Measurements from ENCODE around the gene CCND3. TPM values are rescaled to one million over a fixed set of nuclear protein-coding genes. Genes with fewer than 3 reads are reported as not detected.
A peak's percentile ranks its signal among the peaks of the same experiment; 100 is the strongest.
"Not testable (repeated sequence)": the region's sequence is repeated elsewhere in the genome, so short reads cannot be mapped to it uniquely, and the experiment has no call there.

Gene CCND3
- total RNA-seq, 1 experiment from 2014 or later = 26.6 TPM

DNA sequence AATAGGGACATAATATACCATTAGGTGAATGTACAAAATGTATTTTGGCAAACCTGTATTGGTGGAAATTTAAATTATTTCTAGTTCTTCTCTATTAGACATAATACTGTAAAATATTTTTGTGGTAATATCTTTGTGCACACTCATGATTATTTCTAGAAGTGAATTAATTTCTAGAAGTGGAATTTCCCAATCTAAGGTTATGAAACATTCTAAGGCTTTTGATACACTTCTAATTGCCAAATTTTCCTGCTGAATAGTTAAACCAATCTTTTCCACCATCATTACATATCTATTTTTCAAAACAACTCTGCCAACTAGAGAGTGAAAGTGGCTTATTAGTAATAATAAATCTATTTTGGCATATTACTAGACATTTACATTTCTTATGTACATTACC, 1.8 kb upstream of the CCND3 start:
- ChIA-PET POLR2A (no interaction called here), CTCF (interaction anchor here (1.5 to 1.8 kb wide), 2 partner anchors 8 to 23 kb away, joined by 4 to 7 read pairs; partner anchors contain the start of genes BYSL and MED20), RAD21 (ENCODE audit: low non-redundant PET in 1 of 2, low total read pairs in 2 of 2, uncharacterized antibody in 2 of 2, unreplicated experiment in 2 of 2) (no interaction called here)
- H3K9ac ChIP-seq (ENCODE audit: low read length) = no peak overlapping the region
- no peak overlapping the region for H3K27ac ChIP-seq (ENCODE audit: low read depth, low read length)
- no peaks in the 10 kb centered on the region for H3K27me3 ChIP-seq (ENCODE audit: insufficient read depth, low read length)
- H3K4me2 ChIP-seq (ENCODE audit: low read length) = no peak overlapping the region
- DNase-seq (ENCODE audit: low read depth, low spot score) (no peak), ATAC-seq (no peak)
- H3K9me3 ChIP-seq (ENCODE audit: control insufficient read depth in 1 of 2, insufficient read depth in 1 of 2, low read depth in 1 of 2, low read length in 2 of 2) = no peaks in the 10 kb centered on the region
- H3K9me2 ChIP-seq (ENCODE audit: insufficient read depth) = no peaks in the 10 kb centered on the region
- H3K36me3 ChIP-seq (ENCODE audit: control insufficient read depth in 1 of 2, insufficient read depth in 2 of 2, low read length in 2 of 2) = no peaks in the 10 kb centered on the region
- no peaks in the 10 kb centered on the region; the same call in 1 of the 2 replicates for H3K79me2 ChIP-seq (ENCODE audit: insufficient read depth, low read length)
- BruUV-seq (replicated peaks) = no TSS peak
- no peak overlapping the region for H3K4me3 ChIP-seq (replicated peaks in 1 of 2; ENCODE audit: low read depth in 1 of 2, low read length in 2 of 2)
- no peak overlapping the region for H2AFZ ChIP-seq (ENCODE audit: low read depth, low read length, poor library complexity, severe bottlenecking)
- no peaks in the 10 kb centered on the region for H4K20me1 ChIP-seq (ENCODE audit: insufficient read depth)
- intact Hi-C loops (cut with micrococcal nuclease) = loop anchor here (5.0 kb wide), 1 partner anchor 99 kb away; no protein-coding TSS in a partner anchor
- TF ChIP-seq JUND (IDR thresholded peaks at IDR 0.05) (no peak), SRF (IDR thresholded peaks at IDR 0.05; ENCODE audit: low read depth) (no peak), YY1 (IDR thresholded peaks at IDR 0.05; ENCODE audit: extremely low read depth, insufficient replicate concordance, low read depth, low read length) (no peak), EGR1 (IDR thresholded peaks at IDR 0.05; ENCODE audit: low read depth) (no peak), CEBPB (IDR thresholded peaks at IDR 0.05; ENCODE audit: low read depth) (no peak), CBX3 (IDR thresholded peaks at IDR 0.05; ENCODE audit: low read depth) (no peak), ELF1 (IDR thresholded peaks at IDR 0.05; ENCODE audit: borderline replicate concordance, low read depth) (no peak), FOSL1 (IDR thresholded peaks at IDR 0.05; ENCODE audit: low read depth) (no peak)
- TF ChIP-seq, protein P1, sequence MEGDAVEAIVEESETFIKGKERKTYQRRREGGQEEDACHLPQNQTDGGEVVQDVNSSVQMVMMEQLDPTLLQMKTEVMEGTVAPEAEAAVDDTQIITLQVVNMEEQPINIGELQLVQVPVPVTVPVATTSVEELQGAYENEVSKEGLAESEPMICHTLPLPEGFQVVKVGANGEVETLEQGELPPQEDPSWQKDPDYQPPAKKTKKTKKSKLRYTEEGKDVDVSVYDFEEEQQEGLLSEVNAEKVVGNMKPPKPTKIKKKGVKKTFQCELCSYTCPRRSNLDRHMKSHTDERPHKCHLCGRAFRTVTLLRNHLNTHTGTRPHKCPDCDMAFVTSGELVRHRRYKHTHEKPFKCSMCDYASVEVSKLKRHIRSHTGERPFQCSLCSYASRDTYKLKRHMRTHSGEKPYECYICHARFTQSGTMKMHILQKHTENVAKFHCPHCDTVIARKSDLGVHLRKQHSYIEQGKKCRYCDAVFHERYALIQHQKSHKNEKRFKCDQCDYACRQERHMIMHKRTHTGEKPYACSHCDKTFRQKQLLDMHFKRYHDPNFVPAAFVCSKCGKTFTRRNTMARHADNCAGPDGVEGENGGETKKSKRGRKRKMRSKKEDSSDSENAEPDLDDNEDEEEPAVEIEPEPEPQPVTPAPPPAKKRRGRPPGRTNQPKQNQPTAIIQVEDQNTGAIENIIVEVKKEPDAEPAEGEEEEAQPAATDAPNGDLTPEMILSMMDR (IDR thresholded peaks at IDR 0.05 in 2 of 3, conservative IDR thresholded peaks at IDR 0.05 in 1 of 3; ENCODE audit: borderline replicate concordance in 1 of 3, insufficient read depth in 1 of 3, low read depth in 2 of 3, low read length in 2 of 3) = no peak
- TF ChIP-seq, protein P2, sequence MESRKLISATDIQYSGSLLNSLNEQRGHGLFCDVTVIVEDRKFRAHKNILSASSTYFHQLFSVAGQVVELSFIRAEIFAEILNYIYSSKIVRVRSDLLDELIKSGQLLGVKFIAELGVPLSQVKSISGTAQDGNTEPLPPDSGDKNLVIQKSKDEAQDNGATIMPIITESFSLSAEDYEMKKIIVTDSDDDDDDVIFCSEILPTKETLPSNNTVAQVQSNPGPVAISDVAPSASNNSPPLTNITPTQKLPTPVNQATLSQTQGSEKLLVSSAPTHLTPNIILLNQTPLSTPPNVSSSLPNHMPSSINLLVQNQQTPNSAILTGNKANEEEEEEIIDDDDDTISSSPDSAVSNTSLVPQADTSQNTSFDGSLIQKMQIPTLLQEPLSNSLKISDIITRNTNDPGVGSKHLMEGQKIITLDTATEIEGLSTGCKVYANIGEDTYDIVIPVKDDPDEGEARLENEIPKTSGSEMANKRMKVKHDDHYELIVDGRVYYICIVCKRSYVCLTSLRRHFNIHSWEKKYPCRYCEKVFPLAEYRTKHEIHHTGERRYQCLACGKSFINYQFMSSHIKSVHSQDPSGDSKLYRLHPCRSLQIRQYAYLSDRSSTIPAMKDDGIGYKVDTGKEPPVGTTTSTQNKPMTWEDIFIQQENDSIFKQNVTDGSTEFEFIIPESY (IDR thresholded peaks at IDR 0.05; ENCODE audit: extremely low read depth, insufficient replicate concordance, low read length) = no peak
- TF ChIP-seq, protein P3, sequence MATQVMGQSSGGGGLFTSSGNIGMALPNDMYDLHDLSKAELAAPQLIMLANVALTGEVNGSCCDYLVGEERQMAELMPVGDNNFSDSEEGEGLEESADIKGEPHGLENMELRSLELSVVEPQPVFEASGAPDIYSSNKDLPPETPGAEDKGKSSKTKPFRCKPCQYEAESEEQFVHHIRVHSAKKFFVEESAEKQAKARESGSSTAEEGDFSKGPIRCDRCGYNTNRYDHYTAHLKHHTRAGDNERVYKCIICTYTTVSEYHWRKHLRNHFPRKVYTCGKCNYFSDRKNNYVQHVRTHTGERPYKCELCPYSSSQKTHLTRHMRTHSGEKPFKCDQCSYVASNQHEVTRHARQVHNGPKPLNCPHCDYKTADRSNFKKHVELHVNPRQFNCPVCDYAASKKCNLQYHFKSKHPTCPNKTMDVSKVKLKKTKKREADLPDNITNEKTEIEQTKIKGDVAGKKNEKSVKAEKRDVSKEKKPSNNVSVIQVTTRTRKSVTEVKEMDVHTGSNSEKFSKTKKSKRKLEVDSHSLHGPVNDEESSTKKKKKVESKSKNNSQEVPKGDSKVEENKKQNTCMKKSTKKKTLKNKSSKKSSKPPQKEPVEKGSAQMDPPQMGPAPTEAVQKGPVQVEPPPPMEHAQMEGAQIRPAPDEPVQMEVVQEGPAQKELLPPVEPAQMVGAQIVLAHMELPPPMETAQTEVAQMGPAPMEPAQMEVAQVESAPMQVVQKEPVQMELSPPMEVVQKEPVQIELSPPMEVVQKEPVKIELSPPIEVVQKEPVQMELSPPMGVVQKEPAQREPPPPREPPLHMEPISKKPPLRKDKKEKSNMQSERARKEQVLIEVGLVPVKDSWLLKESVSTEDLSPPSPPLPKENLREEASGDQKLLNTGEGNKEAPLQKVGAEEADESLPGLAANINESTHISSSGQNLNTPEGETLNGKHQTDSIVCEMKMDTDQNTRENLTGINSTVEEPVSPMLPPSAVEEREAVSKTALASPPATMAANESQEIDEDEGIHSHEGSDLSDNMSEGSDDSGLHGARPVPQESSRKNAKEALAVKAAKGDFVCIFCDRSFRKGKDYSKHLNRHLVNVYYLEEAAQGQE (IDR thresholded peaks at IDR 0.05; ENCODE audit: low read depth) = no peak
- H3K4me1 ChIP-seq (ENCODE audit: control insufficient read depth in 1 of 2, insufficient read depth in 2 of 2, low read length in 2 of 2) = peaks cover 12 to 31% of the 10 kb centered on the region in 2 experiments; a peak in 3 of 4 replicates

DNA sequence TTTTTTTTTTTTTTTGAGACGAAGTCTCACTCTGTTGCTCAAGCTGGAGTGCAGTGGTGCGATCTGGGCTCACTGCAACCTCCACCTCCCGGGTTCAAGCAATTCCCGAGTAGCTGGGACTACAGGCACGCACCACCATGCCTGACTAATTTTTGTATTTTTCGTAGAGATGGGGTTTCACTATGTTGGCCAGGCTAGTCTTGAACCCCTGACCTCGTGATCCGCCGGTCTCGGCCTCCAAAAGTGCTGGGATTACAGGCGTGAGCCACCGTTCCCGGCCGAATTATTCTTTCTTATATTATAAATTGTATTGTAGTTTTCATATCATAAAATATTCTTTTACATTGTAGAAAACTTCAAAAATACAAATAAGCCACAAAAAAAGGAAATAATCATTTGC, 1.3 kb upstream of the CCND3 start:
- H3K79me2 ChIP-seq (ENCODE audit: insufficient read depth, low read length); H3K27me3 ChIP-seq (ENCODE audit: insufficient read depth, low read length); H3K4me3 ChIP-seq (replicated peaks in 1 of 2; ENCODE audit: low read depth in 1 of 2, low read length in 2 of 2); DNase-seq (ENCODE audit: low read depth, low spot score); H3K36me3 ChIP-seq (ENCODE audit: control insufficient read depth in 1 of 2, insufficient read depth in 2 of 2, low read length in 2 of 2); BruUV-seq (replicated peaks); H3K9ac ChIP-seq (ENCODE audit: low read length); RAD21 ChIA-PET (ENCODE audit: low non-redundant PET in 1 of 2, low total read pairs in 2 of 2, uncharacterized antibody in 2 of 2, unreplicated experiment in 2 of 2); ATAC-seq; H4K20me1 ChIP-seq (ENCODE audit: insufficient read depth); H3K9me3 ChIP-seq (ENCODE audit: control insufficient read depth in 1 of 2, insufficient read depth in 1 of 2, low read depth in 1 of 2, low read length in 2 of 2); H2AFZ ChIP-seq (ENCODE audit: low read depth, low read length, poor library complexity, severe bottlenecking); H3K27ac ChIP-seq (ENCODE audit: low read depth, low read length); H3K9me2 ChIP-seq (ENCODE audit: insufficient read depth): not testable (repeated sequence)
- Histone ChIP-seq H3K4me1 (ENCODE audit: control insufficient read depth in 1 of 2, insufficient read depth in 2 of 2, low read length in 2 of 2) (peaks cover 12 to 31% of the 10 kb centered on the region in 2 experiments; a peak in 3 of 4 replicates), H3K4me2 (ENCODE audit: low read length) (peak overlapping the region; percentile 84; the same call in 1 of the 2 replicates)
- ChIA-PET POLR2A (interaction anchor here (0.9 kb wide), 1 partner anchor 107 kb away, joined by 3 read pairs; no protein-coding TSS in a partner anchor), CTCF (interaction anchor here (4.8 kb wide), 1 partner anchor 21 kb away, joined by 23 read pairs; the partner anchor contains the start of genes BYSL and MED20)
- intact Hi-C loops (cut with micrococcal nuclease) = loop anchor here (5.0 kb wide), 1 partner anchor 99 kb away; no protein-coding TSS in a partner anchor

Data from HCT116 (cell line).